ENCODE results near the gene SV2C.

DNA sequence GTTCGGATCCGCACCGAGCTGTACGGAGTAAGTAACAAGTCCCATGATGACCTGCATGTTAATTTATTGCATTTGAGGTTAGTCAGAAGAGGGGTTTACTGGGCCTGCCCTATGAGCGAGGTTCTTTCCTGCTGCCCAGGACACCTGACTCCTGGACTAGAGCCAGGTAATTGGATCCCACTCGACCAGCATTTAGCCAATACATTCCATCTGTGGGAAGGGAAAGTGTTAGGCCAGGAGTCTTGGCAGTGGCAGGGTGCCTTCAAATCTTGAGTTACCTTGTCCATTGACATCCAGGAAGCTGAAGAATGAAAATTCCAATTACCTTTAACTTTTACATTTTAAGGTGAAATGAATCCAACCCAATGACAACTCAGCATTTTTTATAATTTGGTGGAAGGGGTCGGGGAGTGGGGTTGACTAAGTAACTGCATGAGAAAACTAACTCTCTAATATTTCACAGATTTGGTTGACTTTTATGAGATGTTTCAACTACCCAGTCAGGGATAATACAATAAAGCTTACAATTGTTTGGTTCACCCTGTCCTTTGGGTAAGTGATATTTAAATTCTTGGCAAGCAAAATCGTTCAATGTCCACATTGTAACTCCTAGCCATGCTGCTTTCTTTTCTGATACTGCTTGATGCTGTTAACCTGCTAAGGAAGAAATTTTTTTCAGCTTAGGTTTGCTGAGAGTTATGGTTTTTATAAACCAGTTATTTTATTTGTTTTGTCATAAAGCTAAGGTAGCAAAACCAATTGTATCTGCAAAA is 208.3 kb downstream of the SV2C start:
- TF ChIP-seq, protein P1, sequence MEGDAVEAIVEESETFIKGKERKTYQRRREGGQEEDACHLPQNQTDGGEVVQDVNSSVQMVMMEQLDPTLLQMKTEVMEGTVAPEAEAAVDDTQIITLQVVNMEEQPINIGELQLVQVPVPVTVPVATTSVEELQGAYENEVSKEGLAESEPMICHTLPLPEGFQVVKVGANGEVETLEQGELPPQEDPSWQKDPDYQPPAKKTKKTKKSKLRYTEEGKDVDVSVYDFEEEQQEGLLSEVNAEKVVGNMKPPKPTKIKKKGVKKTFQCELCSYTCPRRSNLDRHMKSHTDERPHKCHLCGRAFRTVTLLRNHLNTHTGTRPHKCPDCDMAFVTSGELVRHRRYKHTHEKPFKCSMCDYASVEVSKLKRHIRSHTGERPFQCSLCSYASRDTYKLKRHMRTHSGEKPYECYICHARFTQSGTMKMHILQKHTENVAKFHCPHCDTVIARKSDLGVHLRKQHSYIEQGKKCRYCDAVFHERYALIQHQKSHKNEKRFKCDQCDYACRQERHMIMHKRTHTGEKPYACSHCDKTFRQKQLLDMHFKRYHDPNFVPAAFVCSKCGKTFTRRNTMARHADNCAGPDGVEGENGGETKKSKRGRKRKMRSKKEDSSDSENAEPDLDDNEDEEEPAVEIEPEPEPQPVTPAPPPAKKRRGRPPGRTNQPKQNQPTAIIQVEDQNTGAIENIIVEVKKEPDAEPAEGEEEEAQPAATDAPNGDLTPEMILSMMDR (IDR thresholded peaks at IDR 0.05) = no peak
- TF ChIP-seq POLR2A (IDR thresholded peaks at IDR 0.05) = no peak
